ENCODE data around the gene ASS1.

The ASS1 gene

GRCh38 chr9:130471411-130472183 lies 26.8 kb downstream of the ASS1 start:
- no peak overlapping the region for H3K27ac ChIP-seq
- TF ChIP-seq, protein P1, sequence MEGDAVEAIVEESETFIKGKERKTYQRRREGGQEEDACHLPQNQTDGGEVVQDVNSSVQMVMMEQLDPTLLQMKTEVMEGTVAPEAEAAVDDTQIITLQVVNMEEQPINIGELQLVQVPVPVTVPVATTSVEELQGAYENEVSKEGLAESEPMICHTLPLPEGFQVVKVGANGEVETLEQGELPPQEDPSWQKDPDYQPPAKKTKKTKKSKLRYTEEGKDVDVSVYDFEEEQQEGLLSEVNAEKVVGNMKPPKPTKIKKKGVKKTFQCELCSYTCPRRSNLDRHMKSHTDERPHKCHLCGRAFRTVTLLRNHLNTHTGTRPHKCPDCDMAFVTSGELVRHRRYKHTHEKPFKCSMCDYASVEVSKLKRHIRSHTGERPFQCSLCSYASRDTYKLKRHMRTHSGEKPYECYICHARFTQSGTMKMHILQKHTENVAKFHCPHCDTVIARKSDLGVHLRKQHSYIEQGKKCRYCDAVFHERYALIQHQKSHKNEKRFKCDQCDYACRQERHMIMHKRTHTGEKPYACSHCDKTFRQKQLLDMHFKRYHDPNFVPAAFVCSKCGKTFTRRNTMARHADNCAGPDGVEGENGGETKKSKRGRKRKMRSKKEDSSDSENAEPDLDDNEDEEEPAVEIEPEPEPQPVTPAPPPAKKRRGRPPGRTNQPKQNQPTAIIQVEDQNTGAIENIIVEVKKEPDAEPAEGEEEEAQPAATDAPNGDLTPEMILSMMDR (conservative IDR thresholded peaks at IDR 0.05), result no peak

DNA sequence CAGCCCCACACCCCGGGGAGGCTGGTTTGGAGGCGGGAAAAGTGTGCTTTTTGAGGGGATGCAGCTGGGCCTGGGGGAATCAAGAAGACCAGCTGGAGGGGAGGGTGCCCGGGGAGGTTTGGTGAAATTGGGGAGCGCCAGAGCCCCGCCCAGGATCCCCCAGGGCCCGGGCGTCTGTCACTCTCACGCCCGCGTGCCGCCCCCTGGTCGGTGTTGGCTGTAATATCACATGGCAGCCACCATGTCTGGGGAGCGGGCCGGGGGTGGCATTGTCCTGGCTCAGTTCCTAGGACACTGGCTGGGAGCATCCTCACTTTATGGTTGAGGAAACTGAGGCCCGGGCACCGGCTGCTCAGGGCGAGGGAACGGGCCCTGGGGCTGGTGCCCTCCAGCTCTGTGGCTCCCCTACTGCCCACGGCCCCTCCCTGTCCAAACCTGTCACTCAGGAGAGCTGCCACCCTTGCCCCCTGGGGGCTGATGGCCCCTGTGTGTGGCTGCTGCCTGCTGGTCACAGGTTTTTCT lies 27.5 kb downstream of the ASS1 start:
- TF ChIP-seq, protein P1 (conservative IDR thresholded peaks at IDR 0.05), result no peak
- H3K27ac ChIP-seq, result no peak overlapping the region

DNA sequence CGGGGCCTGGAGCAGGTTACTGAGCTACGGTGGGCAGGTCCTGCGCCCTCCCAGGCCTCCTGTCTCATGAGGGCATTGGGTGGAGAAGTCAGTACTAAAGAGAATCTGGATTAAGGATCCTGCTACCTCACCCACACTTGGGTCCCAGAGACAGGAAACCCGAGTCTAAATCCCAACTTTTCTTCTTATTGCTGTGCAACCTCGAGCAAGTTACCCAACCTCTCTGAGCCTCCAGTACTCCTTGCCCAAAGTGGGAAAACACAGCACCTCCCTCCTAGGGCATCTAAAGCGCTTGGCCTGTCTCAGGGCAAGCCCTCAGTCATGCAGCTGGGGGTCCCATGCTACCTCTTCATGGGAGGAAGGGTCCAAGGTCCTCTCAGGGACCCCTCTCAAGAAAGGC lies 28.2 kb downstream of the ASS1 start:
- TF ChIP-seq, protein P1 (conservative IDR thresholded peaks at IDR 0.05), result no peak

GRCh38 chr9:130473566-130473965 lies 28.8 kb downstream of the ASS1 start:
- TF ChIP-seq, protein P1 (conservative IDR thresholded peaks at IDR 0.05), result no peak
- no peak overlapping the region for H3K27ac ChIP-seq

More for the DNA sequence above, 28.2 kb downstream of the ASS1 start:
- H3K27ac ChIP-seq, result no peak overlapping the region

DNA sequence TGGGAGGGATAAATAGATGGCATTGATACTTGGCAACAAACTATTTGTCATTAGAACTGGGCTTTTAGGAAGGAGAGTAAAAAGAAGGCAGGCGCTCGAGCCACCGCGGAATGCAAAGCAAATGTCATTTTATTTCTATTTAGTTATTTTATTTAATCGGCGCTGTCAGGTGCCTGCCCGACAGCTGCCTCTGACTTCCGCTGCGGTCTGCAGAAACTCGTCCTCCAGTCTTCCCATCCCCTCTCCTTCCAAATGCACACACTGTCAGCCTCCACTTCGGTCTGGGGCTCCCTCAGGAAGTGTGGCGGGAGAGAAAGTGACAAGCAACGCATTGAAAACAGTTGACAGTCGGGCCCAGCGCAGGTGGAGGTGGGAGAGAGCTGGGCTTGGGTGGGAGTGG lies 29.3 kb downstream of the ASS1 start:
- H3K27ac ChIP-seq, result no peak overlapping the region
- TF ChIP-seq, protein P1 (conservative IDR thresholded peaks at IDR 0.05), result no peak

DNA sequence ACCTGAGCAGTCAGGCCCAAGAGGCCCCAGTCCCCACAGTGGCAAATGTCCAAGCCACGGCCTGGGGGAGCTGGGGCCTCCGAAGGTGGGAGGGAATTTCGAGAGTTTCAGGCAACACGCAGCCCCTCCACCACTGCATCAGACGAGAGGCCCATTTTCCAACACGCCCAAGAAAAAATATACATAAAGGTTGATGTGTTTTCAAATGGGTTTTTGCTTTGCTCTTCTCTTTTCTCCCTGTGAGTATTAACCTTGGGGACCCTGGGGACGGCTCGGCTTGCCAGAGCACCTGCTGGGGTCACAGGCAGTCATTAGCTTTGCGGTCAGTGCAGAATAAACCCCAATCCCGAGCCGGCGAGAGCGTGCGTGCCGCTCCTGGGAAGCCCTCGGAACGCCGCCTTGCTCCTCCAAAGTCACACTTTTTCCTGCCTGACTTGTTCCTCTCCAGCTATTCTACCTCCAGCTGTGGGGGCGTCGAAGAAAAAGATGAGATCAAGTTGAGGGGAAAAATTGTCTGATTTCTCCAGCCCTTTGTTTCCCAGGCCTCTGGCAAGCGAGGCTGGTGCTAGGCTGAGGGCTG lies 31.5 kb downstream of the ASS1 start:
- no peak overlapping the region for H3K27ac ChIP-seq
- TF ChIP-seq, protein P1 (conservative IDR thresholded peaks at IDR 0.05), result no peak

DNA sequence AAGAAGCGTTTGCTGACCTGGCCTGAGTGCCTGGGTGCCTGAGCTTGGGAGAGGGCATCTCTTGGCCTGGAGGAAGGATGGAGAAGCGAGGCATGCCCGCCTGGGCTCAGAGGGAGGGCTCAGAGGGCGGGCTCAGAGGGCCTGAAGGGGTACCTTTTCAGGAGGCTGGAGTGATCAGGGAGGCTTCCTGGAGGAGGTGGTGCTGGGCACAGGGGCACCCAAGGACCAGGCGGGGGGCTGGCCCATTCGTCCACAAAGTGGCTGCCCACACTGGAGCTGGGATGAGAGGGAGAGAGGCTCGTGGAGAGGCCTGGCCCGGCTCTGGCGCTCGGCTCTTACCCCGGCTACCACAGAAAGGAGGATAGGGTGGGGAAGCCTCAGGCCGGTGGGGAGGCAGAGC lies 32.8 kb downstream of the ASS1 start:
- no peak overlapping the region for H3K27ac ChIP-seq
- TF ChIP-seq, protein P1 (conservative IDR thresholded peaks at IDR 0.05), result no peak

Data from VCaP (cell line).